Transverse colon (tissue), 4 donors: ENCODE results near the gene GNA15. TPM values are rescaled to one million over a fixed set of nuclear protein-coding genes. Genes with fewer than 3 reads are reported as not detected.

Experiments used
- DNase-seq: peaks from one replicate; pipeline ENCODE4 v3.0.0-alpha.2; 2019
- H3K27ac ChIP-seq, 4 donors: fragments of 200-600 bp; sonication (generic); 2 replicates each; pipeline ENCODE4 v1.5.1; 2016 to 2018; ENCODE audit warnings: inconsistent platforms in 4 of 4
- H3K27me3 ChIP-seq: fragments of 200-600 bp; sonication (generic); 2 replicates; pipeline ENCODE4 v1.5.1; 2017; ENCODE audit warnings: inconsistent platforms
- H3K36me3 ChIP-seq, 4 donors: fragments of 200-600 bp; sonication (generic); 2 replicates each; pipeline ENCODE4 v1.5.1; 2017 to 2019; ENCODE audit warnings: inconsistent platforms in 4 of 4
- H3K4me1 ChIP-seq, 4 donors: fragments of 200-600 bp; sonication (generic); 2 replicates each; pipeline ENCODE4 v1.5.1; 2017 to 2020; ENCODE audit warnings: inconsistent platforms in 4 of 4
- H3K4me3 ChIP-seq, 4 donors: fragments of 200-600 bp; sonication (generic); 1 replicate in 1 of 4; 2 replicates in 3 of 4; pipeline versions ENCODE4 v1.5.1 to v1.6.1; 2017 to 2019; ENCODE audit warnings: inconsistent platforms in 4 of 4
- H3K9me3 ChIP-seq, 2 donors: fragments of 200-600 bp; sonication (generic); 2 replicates each; pipeline ENCODE4 v1.5.1; 2017 to 2019; ENCODE audit warnings: inconsistent platforms in 2 of 2
- EP300 ChIP-seq: sonication (generic); formaldehyde crosslinking; IDR thresholded peaks from one replicate; pipeline ENCODE4 v1.6.1; 2017; ENCODE audit warnings: antibody characterized with exemption, low read depth
- POLR2A ChIP-seq: fragments of 450-650 bp; IDR thresholded peaks from one replicate; pipeline ENCODE4 v1.6.1; 2016; ENCODE audit warnings: antibody characterized with exemption, mild to moderate bottlenecking, moderate library complexity
- POLR2AphosphoS5 ChIP-seq, 3 donors: sonication (generic); formaldehyde crosslinking; IDR thresholded peaks; one replicate each; pipeline ENCODE4 v1.6.1; 2016; ENCODE audit warnings: antibody characterized with exemption in 3 of 3
- WGBS, 2 donors: methylation state at CpG; one replicate each; pipeline ENCODE4 v1.1.5; 2018; ENCODE audit warnings: low coverage in 1 of 2; 5-methylcytosine and 5-hydroxymethylcytosine counted together
- in situ Hi-C, 4 donors: fragments of 200-750 bp; cut with MboI; loops; one replicate each; pipeline versions ENCODE4 v1.15.0 to v1.15.1; 2017; ENCODE audit warnings: low sequenced_read_pairs in 3 of 4, low pct_ligation_motif_present in 1 of 4, low pct_unique_long_range_greater_than_20kb in 1 of 4
- intact Hi-C: fragments of 100-400 bp; cut with DNase I; formaldehyde crosslinking; loops from one replicate; pipeline ENCODE4 v1.15.1; 2023; ENCODE audit warnings: low total_unique reads
- total RNA-seq, 4 donors: library from RNA; depleted of rRNA; stranded (reverse); fragments of >200 nt; gene quantifications; one replicate each; pipeline ENCODE4 v1.1.0, GENCODE V29; 2016
- TF ChIP-seq, protein P1 (sequence below), 5 experiments: fragments of 200-600 bp in 3 of 5; fragments of 450-650 bp in 2 of 5; sonication (generic) in 3 of 5; IDR thresholded peaks; 1 replicate in 2 of 5; 2 replicates in 3 of 5; pipeline ENCODE4 v1.5.1; 2016 to 2017; ENCODE audit warnings: antibody characterized with exemption in 5 of 5, inconsistent platforms in 3 of 5, mild to moderate bottlenecking in 2 of 5, moderate library complexity in 1 of 5

Gene GNA15
- total RNA-seq, 4 donors from 2014 or later, result 1.9 to 2.2 TPM; not detected in 2

DNA sequence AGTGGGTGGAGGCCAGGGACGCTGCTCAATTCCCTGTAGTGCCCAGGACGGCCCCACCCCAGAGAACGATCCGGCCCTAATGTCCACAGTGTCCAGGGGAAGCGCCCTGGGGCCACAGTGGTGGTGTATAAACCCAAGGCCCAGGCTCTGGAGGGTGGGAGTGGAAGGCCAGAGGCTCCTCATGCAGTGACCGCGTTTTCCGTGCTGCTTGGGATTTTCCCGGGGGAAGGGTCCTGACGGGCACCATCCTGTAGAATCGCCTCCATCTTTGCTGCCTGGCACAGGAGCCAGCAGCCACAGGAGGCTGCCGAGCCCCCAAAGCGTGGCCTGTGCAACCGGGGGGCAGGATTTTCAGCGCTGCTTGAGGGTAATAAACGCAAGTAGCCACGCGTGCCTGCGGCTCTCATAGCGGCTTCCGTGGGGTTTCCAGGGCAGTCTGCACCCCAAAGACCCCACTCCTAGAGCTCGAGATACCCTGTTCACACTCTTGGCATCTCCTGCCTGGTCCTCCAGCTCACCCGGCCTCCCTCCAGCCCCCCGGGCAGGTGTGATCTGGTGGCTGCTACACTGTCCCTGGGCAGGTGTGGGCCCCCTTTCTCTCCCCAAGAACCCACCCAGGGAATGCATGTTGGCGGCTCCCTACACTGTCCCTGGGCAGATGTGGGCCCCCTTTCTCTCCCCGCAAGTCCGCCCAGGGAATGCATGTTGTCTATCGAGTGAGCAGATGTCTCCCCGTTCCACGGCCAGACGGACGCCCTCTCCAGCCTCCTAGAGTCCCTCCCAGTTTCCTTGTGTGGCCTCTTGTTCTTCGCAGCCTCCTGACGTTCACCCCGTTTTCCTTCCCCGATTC lies 52.1 kb downstream of the GNA15 start:
- no peak for DNase-seq
- peak overlapping the region in 2 of 4 donors; percentile 1 to 96 for H3K4me3 ChIP-seq
- intact Hi-C loops, result no loop called here
- WGBS, 2 donors, result 85 to 92% methylated on average over 11 to 36 of the region's 36 CpGs
- in situ Hi-C loops, result no loop called here
- no peaks in the 10 kb centered on the region for H3K9me3 ChIP-seq
- no peak for TF ChIP-seq POLR2AphosphoS5 (IDR thresholded peaks at IDR 0.05)
- TF ChIP-seq, protein P1, sequence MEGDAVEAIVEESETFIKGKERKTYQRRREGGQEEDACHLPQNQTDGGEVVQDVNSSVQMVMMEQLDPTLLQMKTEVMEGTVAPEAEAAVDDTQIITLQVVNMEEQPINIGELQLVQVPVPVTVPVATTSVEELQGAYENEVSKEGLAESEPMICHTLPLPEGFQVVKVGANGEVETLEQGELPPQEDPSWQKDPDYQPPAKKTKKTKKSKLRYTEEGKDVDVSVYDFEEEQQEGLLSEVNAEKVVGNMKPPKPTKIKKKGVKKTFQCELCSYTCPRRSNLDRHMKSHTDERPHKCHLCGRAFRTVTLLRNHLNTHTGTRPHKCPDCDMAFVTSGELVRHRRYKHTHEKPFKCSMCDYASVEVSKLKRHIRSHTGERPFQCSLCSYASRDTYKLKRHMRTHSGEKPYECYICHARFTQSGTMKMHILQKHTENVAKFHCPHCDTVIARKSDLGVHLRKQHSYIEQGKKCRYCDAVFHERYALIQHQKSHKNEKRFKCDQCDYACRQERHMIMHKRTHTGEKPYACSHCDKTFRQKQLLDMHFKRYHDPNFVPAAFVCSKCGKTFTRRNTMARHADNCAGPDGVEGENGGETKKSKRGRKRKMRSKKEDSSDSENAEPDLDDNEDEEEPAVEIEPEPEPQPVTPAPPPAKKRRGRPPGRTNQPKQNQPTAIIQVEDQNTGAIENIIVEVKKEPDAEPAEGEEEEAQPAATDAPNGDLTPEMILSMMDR (IDR thresholded peaks at IDR 0.05), result no peak
- no peak for TF ChIP-seq EP300
- TF ChIP-seq POLR2A, result no peak
- no peaks in the 10 kb centered on the region for H3K27me3 ChIP-seq
- H3K4me1 ChIP-seq, result peaks cover 24 to 45% (median 43%) of the 10 kb centered on the region in 4 donors
- peak overlapping the region; percentile 76 to 84 (median 82) for H3K27ac ChIP-seq
- H3K36me3 ChIP-seq, result no peaks in the 10 kb centered on the region

DNA sequence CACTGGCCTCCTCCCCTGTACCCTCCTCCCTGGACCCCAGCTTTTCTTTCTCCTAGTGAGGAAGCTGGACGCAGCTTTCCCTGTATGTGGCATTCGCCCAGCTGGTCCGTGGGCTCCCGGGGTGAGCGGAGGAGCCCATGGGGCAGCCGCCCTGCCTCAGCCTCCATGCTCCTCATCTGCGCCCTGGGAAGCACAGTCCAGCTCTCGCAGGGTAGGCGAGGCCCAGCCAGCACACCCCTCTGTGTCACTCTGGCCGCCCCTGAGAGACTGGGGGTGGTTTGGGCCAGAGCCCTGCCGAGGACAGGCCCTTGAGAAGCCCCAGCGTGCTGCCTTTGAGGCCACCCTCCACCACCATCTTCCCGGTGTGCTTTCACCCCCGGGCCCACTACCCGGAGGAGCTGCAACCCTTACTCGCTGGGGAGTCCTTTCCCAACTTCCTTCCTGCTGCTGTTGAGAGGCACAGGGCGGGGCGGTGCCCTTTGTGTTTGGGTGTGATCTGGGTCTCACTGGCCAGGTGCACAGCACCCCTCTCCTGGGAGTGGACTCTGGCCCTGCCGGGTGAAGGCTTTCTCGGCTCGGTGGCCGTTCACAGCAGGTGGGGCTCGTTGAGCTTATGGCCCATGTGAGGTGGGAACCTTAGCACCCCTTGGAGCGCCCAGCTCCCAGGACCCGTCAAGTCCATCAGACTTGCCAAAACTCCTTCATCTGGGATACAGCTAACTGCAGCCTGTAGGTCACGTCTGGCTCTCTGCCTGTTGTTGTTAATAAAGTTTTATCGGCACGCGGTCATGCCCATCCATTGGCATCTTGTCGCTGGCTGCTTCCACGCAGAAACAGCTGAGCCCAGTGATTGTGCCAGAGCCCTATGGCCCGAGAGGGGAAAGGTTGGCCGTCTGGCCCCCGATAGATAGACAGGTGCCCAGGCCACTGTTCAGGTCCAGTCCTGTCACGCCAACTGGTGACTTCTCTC lies 53.1 kb downstream of the GNA15 start:
- H3K4me3 ChIP-seq, result peak overlapping the region in 2 of 4 donors; percentile 0 to 7
- H3K9me3 ChIP-seq, result no peaks in the 10 kb centered on the region
- H3K27ac ChIP-seq, result peak overlapping the region; percentile 76 to 84 (median 82)
- intact Hi-C loops (no loop called here), in situ Hi-C loops (no loop called here)
- no peaks in the 10 kb centered on the region for H3K36me3 ChIP-seq
- DNase-seq, result peak; percentile 87
- no peaks in the 10 kb centered on the region for H3K27me3 ChIP-seq
- TF ChIP-seq POLR2AphosphoS5 (IDR thresholded peaks at IDR 0.05), result peak; percentile 83 to 85 (median 85)
- no peak for TF ChIP-seq EP300
- peak; percentile 79 for TF ChIP-seq POLR2A
- TF ChIP-seq, protein P1 (IDR thresholded peaks at IDR 0.05), result no peak
- peaks cover 24 to 45% (median 43%) of the 10 kb centered on the region in 4 donors for H3K4me1 ChIP-seq
- WGBS, 2 donors, result 66 to 73% methylated on average over 6 to 25 of the region's 35 CpGs

DNA sequence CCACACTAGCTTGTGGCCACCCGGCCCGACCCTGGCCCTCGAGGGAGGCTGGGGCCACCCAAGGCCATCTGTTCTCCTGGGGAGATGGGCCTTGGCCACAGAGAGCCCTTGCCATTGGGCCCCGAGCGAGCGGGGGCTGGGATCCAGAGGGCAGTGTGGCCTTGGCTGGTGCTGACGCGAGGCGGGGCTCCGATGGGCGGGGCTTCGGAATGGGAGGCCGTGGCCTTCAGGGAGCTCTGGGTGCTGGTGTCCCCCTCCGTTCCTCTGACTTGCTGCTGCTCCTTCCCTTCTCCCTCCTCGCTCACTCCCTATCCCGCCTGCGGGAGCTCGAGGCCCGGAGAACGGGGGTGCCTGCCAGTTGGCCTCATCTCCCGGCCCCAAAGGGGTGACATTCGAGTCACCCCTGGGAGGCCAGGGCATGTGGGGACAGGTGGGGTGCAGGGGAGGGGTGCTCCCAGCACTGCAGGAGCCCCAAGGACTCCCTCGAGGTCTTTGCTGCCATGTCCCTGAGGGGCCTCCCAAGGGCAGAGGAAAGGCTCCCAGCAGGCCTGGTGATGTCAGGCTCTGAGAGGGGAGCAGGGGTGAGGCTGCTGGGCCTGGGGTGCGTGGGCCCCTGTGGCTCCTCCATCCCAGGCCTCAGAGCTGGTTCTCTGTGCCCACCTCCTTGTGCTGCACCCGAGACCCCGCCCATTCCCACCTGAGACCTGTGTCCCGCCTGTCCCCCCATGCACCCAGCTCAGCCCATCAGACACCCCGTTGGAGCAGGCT lies 54.1 kb downstream of the GNA15 start:
- Histone ChIP-seq H3K9me3 (no peaks in the 10 kb centered on the region), H3K4me3 (no peak overlapping the region), H3K4me1 (peaks cover 24 to 43% (median 40%) of the 10 kb centered on the region in 4 donors), H3K27me3 (no peaks in the 10 kb centered on the region), H3K27ac (peak overlapping the region; percentile 76 to 84 (median 82)), H3K36me3 (no peaks in the 10 kb centered on the region)
- intact Hi-C loops, result no loop called here
- DNase-seq, result peak; percentile 38
- 85% methylated on average over 28 of the region's 28 CpGs; no CpG with 5 or more reads in 1 of the 2 donors for WGBS, 2 donors
- in situ Hi-C loops, result no loop called here
- TF ChIP-seq POLR2AphosphoS5 (IDR thresholded peaks at IDR 0.05) (no peak), EP300 (no peak), POLR2A (no peak)
- TF ChIP-seq, protein P1 (IDR thresholded peaks at IDR 0.05), result no peak
